ENCODE measurements around the gene NUMA1. TPM values are rescaled to one million over a fixed set of nuclear protein-coding genes. Genes with fewer than 3 reads are reported as not detected.

NUMA1 gene
- total and polyA plus RNA-seq, 12 donors = 54.1 to 159 (median 83.4) TPM

DNA sequence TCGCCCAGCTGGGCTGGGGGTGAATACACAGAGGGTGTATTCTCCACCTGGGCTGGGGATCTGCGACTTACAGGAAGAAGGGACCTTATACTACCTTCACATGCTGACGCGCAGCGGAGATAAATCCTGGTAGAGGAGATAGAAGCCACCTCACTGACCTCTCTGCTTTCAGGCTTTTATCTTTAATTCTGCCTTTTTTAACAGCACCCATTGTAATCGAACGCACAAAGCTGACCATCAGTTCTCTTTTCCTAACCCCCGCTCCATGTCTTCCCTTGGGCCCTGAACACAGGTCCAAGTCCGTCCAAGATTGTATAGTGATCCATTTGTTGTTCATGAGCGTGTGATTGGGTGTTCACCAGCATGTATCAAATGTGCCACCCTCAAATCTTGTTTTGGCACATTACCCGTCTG, 23.4 kb upstream of the NUMA1 start:
- Histone ChIP-seq H3K27me3 (no peaks in the 10 kb centered on the region), H3K9me3 (no peaks in the 10 kb centered on the region), H3K27ac (peak overlapping the region in 9 of 10 donors; percentile 87 to 99 (median 96)), H3K4me3 (peak overlapping the region in 9 of 10 donors; percentile 30 to 99 (median 81)), H3K4me1 (peaks cover 6 to 48% (median 38%) of the 10 kb centered on the region in 9 donors), H3K36me3 (peaks cover 0 to 46% (median 4%) of the 10 kb centered on the region in 9 donors)
- intact Hi-C loops (cut with DNase I) = loop anchor here in 3 of 10 donors (1.0 to 10.0 kb wide), 2 partner anchors 9 to 331 kb away; partner anchors contain the start of genes ANAPC15 (in 2 of the 3) and CLPB (in 1 of the 3)
- WGBS, 2 donors = 79 to 82% methylated on average over 11 of the region's 11 CpGs
- TF ChIP-seq, protein P1, sequence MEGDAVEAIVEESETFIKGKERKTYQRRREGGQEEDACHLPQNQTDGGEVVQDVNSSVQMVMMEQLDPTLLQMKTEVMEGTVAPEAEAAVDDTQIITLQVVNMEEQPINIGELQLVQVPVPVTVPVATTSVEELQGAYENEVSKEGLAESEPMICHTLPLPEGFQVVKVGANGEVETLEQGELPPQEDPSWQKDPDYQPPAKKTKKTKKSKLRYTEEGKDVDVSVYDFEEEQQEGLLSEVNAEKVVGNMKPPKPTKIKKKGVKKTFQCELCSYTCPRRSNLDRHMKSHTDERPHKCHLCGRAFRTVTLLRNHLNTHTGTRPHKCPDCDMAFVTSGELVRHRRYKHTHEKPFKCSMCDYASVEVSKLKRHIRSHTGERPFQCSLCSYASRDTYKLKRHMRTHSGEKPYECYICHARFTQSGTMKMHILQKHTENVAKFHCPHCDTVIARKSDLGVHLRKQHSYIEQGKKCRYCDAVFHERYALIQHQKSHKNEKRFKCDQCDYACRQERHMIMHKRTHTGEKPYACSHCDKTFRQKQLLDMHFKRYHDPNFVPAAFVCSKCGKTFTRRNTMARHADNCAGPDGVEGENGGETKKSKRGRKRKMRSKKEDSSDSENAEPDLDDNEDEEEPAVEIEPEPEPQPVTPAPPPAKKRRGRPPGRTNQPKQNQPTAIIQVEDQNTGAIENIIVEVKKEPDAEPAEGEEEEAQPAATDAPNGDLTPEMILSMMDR (IDR thresholded peaks at IDR 0.05) = no peak
- ATAC-seq (no peak), DNase-seq (no peak)

DNA sequence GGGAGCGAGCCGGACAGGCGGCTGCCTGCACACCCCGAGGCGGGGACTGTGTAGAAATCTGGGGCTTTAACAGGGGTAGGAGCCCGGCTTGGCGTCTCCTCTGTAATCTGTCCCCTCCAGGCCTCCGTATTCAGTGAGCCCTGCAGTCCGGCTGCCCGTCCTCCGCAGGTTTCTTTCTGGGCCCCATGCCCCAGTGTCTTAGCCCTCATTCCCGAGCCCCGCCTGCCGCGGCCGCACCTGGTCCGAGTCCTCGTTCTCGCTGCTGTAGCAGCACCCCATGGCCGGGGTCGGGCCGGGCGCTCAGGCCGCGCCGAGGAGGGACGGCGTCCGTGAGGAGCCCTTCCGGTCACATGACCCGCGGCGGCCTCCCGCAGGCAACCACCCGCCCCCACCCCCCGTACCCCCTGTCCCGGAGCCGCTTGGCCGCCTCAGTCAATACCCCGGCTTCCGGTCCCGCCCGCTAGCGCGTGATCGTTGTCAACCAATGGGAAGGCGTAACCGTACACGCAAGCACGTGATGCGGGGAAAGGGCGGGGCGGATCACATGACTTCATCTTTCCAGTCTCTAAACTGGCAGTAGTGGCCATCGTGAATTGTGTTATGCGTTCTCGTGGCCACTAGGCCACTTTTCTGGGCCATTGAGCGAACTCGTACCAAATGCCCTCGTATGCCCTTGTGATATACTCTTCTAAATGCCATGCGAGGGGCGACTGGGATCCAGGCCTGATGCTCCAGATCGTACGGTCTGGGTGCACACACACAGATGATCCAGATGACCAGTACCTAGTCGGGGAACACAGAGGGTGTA, 22.8 kb upstream of the NUMA1 start, which contains the start of gene LAMTOR1:
TSS of gene LAMTOR1 (minus strand) at position 352 of the 808 bp plus-strand sequence. CDS start at position 279, 73 bp downstream.
- Histone ChIP-seq H3K9me3 (no peaks in the 10 kb centered on the region), H3K4me1 (peaks cover 6 to 51% (median 38%) of the 10 kb centered on the region in 9 donors), H3K27ac (peak within 1 kb of the TSS; percentile 79 to 99 (median 96)), H3K36me3 (peaks cover 0 to 46% (median 10%) of the 10 kb centered on the region in 9 donors), H3K4me3 (peak within 1 kb of the TSS; percentile 59 to 99 (median 80)), H3K27me3 (no peaks in the 10 kb centered on the region)
- 2 to 3% methylated on average over 64 of the region's 64 CpGs for WGBS, 2 donors
- peak; percentile 97 to 99 (median 99) for ATAC-seq
- intact Hi-C loops (cut with DNase I) = loop anchor here in 3 of 10 donors (1.0 to 10.0 kb wide), 2 partner anchors 9 to 332 kb away; partner anchors contain the start of genes ANAPC15 (in 2 of the 3) and CLPB (in 1 of the 3)
- TF ChIP-seq, protein P1 (IDR thresholded peaks at IDR 0.05) = peak; percentile 11 to 56 (median 39)
- DNase-seq = peak; percentile 99 to 100

DNA sequence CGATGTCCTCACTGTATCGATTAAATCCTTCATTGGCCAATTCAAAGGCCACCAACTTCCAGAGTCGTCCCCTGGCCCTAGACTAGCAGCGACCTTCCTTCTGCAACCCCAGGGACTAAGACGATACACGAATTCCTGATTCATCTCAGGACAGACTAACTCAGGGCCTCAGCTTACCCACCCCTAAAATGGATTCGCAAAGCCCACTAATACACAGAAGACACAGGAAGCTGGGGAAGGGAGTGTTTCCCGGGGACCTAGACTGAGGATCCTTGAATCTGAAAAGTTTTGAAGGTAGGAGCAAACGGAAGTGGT, 22.2 kb upstream of the NUMA1 start:
- TF ChIP-seq, protein P1 (IDR thresholded peaks at IDR 0.05) = no peak
- no peaks in the 10 kb centered on the region for H3K9me3 ChIP-seq
- peak overlapping the region; percentile 79 to 99 (median 96) for H3K27ac ChIP-seq
- intact Hi-C loops (cut with DNase I) = loop anchor here in 1 of 10 donors (10.0 kb wide), 1 partner anchor 332 kb away; the partner anchor contains the start of gene CLPB
- ATAC-seq = peak in 3 of 8 donors; percentile 1 to 5 (median 3)
- H3K36me3 ChIP-seq = peaks cover 0 to 47% (median 14%) of the 10 kb centered on the region in 9 donors
- peaks cover 6 to 51% (median 38%) of the 10 kb centered on the region in 9 donors for H3K4me1 ChIP-seq
- no peaks in the 10 kb centered on the region for H3K27me3 ChIP-seq
- H3K4me3 ChIP-seq = peak overlapping the region; percentile 59 to 99 (median 80)
- 2 to 4% methylated on average over 9 of the region's 9 CpGs for WGBS, 2 donors
- DNase-seq = no peak

DNA sequence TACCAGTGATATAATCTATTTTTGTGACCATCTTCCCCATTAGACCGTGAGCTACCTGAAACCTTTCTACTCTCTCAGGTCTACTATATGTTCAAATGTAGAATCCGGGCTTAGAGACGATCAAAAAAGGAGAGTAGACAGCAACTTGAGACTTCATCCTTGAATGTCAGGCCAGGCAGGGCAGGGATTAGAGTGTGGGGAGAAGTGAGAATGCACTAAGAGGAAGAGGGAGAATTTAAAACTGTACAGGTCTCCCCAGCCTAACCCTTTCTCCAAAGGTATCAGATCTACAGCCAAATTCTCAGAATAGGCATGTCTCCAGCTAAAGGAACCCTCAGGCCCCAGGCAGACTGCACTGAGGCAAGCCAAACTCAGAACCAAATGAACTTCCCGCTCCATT, 21.8 kb upstream of the NUMA1 start:
- WGBS, 2 donors = 47 to 52% methylated on average over 4 of the region's 4 CpGs
- intact Hi-C loops (cut with DNase I) = loop anchor here in 1 of 10 donors (10.0 kb wide), 1 partner anchor 333 kb away; the partner anchor contains the start of gene CLPB
- Histone ChIP-seq H3K4me1 (peaks cover 6 to 51% (median 38%) of the 10 kb centered on the region in 9 donors), H3K27ac (peak overlapping the region in 9 of 10 donors; percentile 91 to 99 (median 96)), H3K27me3 (no peaks in the 10 kb centered on the region), H3K4me3 (peak overlapping the region; percentile 59 to 99 (median 80)), H3K9me3 (no peaks in the 10 kb centered on the region), H3K36me3 (peaks cover 0 to 47% (median 18%) of the 10 kb centered on the region in 9 donors)
- no peak for ATAC-seq
- no peak for DNase-seq
- TF ChIP-seq, protein P1 (IDR thresholded peaks at IDR 0.05) = no peak

Data from heart right ventricle (tissue), 16 donors.